GM12864 (cell line): ENCODE measurements around the gene SLC30A1.
"Not testable (repeated sequence)": the region's sequence is repeated elsewhere in the genome, so short reads cannot be mapped to it uniquely, and the experiment has no call there.

Experiments
- DNase-seq: peaks from one replicate; pipeline ENCODE4 v3.0.0-alpha.2; 2011; ENCODE audit warnings: low read depth
- H3K4me3 ChIP-seq: 2 replicates; pipeline ENCODE4 v1.5.1; 2011; ENCODE audit warnings: mild to moderate bottlenecking, low read depth, low read length, control low read depth
- CTCF ChIP-seq: IDR thresholded peaks from 2 replicates; pipeline ENCODE4 v1.5.1; 2011; ENCODE audit warnings: low read depth, mild to moderate bottlenecking, moderate library complexity, low read length, control low read depth, inconsistent platforms; ENCODE audit errors: missing control alignments

Gene SLC30A1

GRCh38 chr1:211546543-211546942 lies 32.4 kb downstream of the SLC30A1 start:
- TF ChIP-seq CTCF, result no peak
- DNase-seq, result no peak

DNA sequence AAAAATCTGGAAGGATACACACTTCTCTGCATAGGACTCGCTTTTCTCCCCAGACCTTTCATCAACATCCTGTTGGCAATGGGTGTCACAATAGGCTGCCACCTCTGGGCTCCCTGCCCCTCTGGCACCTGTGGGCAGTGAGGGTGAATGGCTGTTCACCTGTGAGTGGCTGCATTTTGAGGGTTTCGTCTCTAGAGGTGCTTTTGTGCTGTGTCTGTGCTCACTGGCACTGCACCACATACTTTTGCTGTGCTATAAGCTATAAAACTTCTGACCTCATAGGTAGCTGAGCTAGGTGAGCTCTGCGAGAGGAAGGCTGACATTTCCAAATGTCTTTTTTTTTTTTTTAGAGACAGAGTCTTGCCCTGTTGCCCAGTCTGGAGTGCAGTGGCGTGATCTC lies 35.9 kb downstream of the SLC30A1 start:
- H3K4me3 ChIP-seq, result no peak overlapping the region

More at GRCh38 chr1:211546543-211546942, 32.4 kb downstream of the SLC30A1 start:
- no peak overlapping the region for H3K4me3 ChIP-seq

GRCh38 chr1:211541720-211542477 lies 37.1 kb downstream of the SLC30A1 start:
- TF ChIP-seq CTCF, result no peak
- no peak overlapping the region for H3K4me3 ChIP-seq
- no peak for DNase-seq

More for the DNA sequence above, 35.9 kb downstream of the SLC30A1 start:
- DNase-seq, result no peak
- TF ChIP-seq CTCF, result no peak

- DNase-seq, result no peak
- TF ChIP-seq CTCF, result no peak
- no peak overlapping the region for H3K4me3 ChIP-seq
Observed at GRCh38 chr1:211541278-211541677, 37.7 kb downstream of the SLC30A1 start.

DNA sequence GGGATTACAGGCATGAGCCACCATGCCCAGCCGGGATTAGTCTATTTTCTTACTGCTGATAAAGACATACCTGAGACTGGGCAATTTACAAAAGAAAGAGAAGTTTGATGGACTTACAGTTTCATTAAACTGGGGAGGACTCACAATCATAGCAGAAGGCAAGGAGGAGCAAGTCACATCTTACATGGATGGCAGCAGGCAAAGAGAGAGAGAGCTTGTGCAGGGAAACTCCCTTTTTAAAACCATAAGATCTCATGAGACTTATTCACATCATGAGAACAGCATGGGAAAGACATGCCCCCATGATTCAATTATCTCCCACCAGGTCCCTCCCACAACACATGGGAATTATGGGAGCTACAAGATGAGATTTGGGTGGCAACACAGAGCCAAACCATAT lies 38.1 kb downstream of the SLC30A1 start:
- not testable (repeated sequence) for DNase-seq, H3K4me3 ChIP-seq

DNA sequence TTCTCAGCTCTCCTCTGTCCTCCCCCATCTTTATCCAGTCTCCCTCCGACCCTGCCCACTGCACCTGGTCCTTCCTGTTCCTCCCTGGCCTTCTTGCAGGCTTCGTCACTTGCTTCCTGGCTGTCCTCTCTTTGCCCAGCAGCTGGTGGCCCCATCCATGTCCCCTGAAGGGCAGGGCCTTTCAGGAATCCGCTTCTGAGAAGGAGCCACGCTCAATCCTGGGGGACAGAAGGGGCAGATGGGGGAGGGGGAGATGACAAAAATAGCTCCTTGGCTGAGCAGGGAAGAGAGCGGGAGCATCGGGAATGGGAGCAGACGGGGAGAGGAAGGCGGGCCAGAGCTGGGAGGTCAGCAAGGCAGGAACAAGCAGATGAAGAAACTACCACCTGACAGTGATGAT lies 40.7 kb downstream of the SLC30A1 start:
- no peak for TF ChIP-seq CTCF
- H3K4me3 ChIP-seq, result no peak overlapping the region
- no peak for DNase-seq

- no peak overlapping the region for H3K4me3 ChIP-seq
- TF ChIP-seq CTCF, result no peak
- no peak for DNase-seq
Observed at GRCh38 chr1:211537253-211537652, 41.7 kb downstream of the SLC30A1 start.

GRCh38 chr1:211536606-211537005 lies 42.4 kb downstream of the SLC30A1 start:
- H3K4me3 ChIP-seq, result no peak overlapping the region
- no peak for TF ChIP-seq CTCF
- DNase-seq, result no peak
